Aorta (tissue), 5 donors: ENCODE data around the gene KCNK15. TPM values are rescaled to one million over a fixed set of nuclear protein-coding genes. Genes with fewer than 3 reads are reported as not detected.

Experiments used
- ATAC-seq: fragments of 200-7000 bp; cut with Tn5 transposase; one replicate; pipeline ENCODE4 v1.9.1; 2022; ENCODE audit warnings: moderate library complexity; ENCODE audit not compliant: low FRiP score
- DNase-seq, 2 donors: peaks; one replicate each; pipeline ENCODE4 v3.0.0-alpha.2; 2020
- H3K27ac ChIP-seq, 2 donors: one replicate each; pipeline ENCODE4 v1.5.1; 2013; ENCODE audit warnings: low read length in 2 of 2, mild to moderate bottlenecking in 2 of 2, moderate library complexity in 2 of 2, control low read depth in 1 of 2, inconsistent platforms in 1 of 2, low read depth in 1 of 2
- H3K27me3 ChIP-seq, 2 donors: one replicate each; pipeline ENCODE4 v1.6.1; 2013; ENCODE audit warnings: control low read depth in 1 of 2, low read length in 1 of 2, mild to moderate bottlenecking in 1 of 2, moderate library complexity in 1 of 2; ENCODE audit not compliant: insufficient read depth in 2 of 2, control insufficient read depth in 1 of 2
- H3K36me3 ChIP-seq, 2 donors: one replicate each; pipeline ENCODE4 v1.6.1; 2013; ENCODE audit warnings: control low read depth in 1 of 2, low read length in 1 of 2, mild to moderate bottlenecking in 1 of 2; ENCODE audit not compliant: insufficient read depth in 2 of 2, control insufficient read depth in 1 of 2
- H3K4me1 ChIP-seq, 2 donors: one replicate each; pipeline ENCODE4 v1.6.1; 2013; ENCODE audit warnings: low read length in 2 of 2, control low read depth in 1 of 2, mild to moderate bottlenecking in 1 of 2, moderate library complexity in 1 of 2; ENCODE audit not compliant: insufficient read depth in 2 of 2, control insufficient read depth in 1 of 2
- H3K4me3 ChIP-seq, 2 donors: one replicate each; pipeline ENCODE4 v1.5.1; 2013; ENCODE audit warnings: low read length in 2 of 2, control low read depth in 1 of 2, mild to moderate bottlenecking in 1 of 2
- H3K9me3 ChIP-seq: one replicate; pipeline ENCODE4 v1.6.1; 2013; ENCODE audit warnings: mild to moderate bottlenecking, low read length; ENCODE audit not compliant: control insufficient read depth
- WGBS, 2 donors: extraction: QIAGEN DNeasy Blood & Tissue Kit; methylation state at CpG; one replicate each; pipeline ENCODE4 v1.1.7; 2013; 5-methylcytosine and 5-hydroxymethylcytosine counted together
- intact Hi-C, 2 donors: fragments of 100-400 bp; cut with DNase I; formaldehyde crosslinking; loops; one replicate each; pipeline versions ENCODE4 v1.14.2 to v1.15.0; 2022
- polyA plus RNA-seq, 2 donors: library from polyadenylated mRNA; stranded (reverse); fragments of 200-250 nt; gene quantifications; one replicate each; pipeline ENCODE4 v1.2.3, GENCODE V29; 2013
- total RNA-seq, 2 donors: library from RNA; stranded (reverse); fragmentation: NEBNext Ultra II Directional; extraction: Animal tissue kit (Norgen Biotek cat#: 25700); gene quantifications; one replicate each; pipeline ENCODE4 v1.2.1, GENCODE V29; 2021
- donor health status: healthy with polysubstance abuse.
- donor health status: Bipolar disorder and iron deficiency.
- donor health status: DM: no; HTN: no; CAD: no.
- donor health status: DM: no; HTN: no; CAD: no.
- donor health status: DM: yes; HTN: yes; CAD: no.

The KCNK15 gene
- total and polyA plus RNA-seq, 4 donors = 2.3 to 16.1 (median 5.9) TPM

DNA sequence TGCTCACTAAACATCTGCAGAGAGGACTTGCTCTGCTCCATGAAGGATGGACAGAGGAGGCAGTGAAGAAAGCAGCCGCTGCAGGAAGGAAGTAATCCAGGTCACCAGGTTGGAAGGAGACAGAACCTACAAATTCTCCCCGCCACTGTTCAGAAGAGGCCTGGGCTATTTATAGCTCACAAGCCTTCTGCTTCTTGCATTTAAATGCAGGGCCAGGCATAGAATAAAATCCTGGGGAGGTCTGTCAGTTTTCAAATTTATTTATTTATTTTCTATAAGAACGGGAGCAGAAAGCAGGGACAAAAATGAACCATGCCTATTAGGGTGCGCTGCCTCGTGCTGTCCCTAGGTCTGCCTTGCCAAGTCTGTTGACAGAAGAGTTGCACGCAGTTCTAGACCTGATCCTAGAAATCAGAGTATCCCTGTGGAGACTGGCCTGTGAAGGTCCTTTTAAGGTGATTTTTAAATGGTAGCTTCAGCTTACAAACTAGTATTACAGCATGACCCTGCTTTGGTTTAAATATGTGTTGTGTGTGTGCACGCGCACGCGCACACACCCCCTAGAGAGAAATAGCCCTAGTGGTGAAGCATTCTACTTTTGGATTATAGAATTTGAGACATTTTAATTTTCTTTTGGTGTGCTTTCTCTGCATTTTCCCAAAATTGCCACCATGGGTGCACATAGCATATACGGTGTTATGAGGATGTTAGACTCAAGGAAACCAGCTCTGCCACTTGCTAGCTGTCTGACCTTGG lies 45.2 kb downstream of the KCNK15 start:
- ATAC-seq = no peak
- Histone ChIP-seq H3K36me3 (no peaks in the 10 kb centered on the region), H3K4me1 (no peaks in the 10 kb centered on the region), H3K4me3 (no peak overlapping the region), H3K27ac (no peak overlapping the region), H3K27me3 (no peaks in the 10 kb centered on the region), H3K9me3 (no peaks in the 10 kb centered on the region)
- intact Hi-C loops = no loop called here
- WGBS, 2 donors = 74 to 76% methylated on average over 11 of the region's 11 CpGs
- DNase-seq = no peak

GRCh38 chr20:44792796-44793195 lies 47.1 kb downstream of the KCNK15 start:
- no peaks in the 10 kb centered on the region for H3K4me1 ChIP-seq
- H3K27me3 ChIP-seq = no peaks in the 10 kb centered on the region
- no peaks in the 10 kb centered on the region for H3K36me3 ChIP-seq
- H3K9me3 ChIP-seq = no peaks in the 10 kb centered on the region
- ATAC-seq = no peak
- no peak overlapping the region for H3K27ac ChIP-seq
- 75 to 78% methylated on average over 7 of the region's 7 CpGs for WGBS, 2 donors
- intact Hi-C loops = no loop called here
- no peak overlapping the region for H3K4me3 ChIP-seq
- no peak for DNase-seq

GRCh38 chr20:44795836-44796235 lies 50.2 kb downstream of the KCNK15 start:
- intact Hi-C loops = no loop called here
- ATAC-seq (no peak), DNase-seq (no peak)
- Histone ChIP-seq H3K4me1 (no peaks in the 10 kb centered on the region), H3K4me3 (no peak overlapping the region), H3K36me3 (no peaks in the 10 kb centered on the region), H3K9me3 (no peaks in the 10 kb centered on the region), H3K27ac (no peak overlapping the region), H3K27me3 (no peaks in the 10 kb centered on the region)
- 45% methylated on average over 4 of the region's 4 CpGs for WGBS, 2 donors

DNA sequence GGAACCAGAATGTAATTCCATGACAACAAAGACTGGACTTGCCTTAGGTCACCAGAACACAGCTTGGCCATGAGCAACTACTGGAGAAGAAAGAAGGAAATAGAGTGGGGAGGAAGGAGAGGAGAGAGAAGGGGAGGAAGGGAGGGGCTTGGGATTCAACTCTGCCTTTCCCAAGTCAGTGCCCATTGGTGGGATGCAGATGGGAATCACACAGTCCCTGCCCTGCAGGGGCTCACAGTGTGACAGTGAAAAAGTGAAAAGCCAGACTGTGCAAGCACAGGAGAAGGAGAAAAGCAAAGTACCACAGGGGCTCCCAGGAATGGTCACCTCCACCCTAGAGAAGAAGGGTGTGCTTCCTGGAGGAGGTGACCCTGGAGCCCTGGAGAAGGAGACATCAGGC lies 50.6 kb downstream of the KCNK15 start:
- ATAC-seq = no peak

DNA sequence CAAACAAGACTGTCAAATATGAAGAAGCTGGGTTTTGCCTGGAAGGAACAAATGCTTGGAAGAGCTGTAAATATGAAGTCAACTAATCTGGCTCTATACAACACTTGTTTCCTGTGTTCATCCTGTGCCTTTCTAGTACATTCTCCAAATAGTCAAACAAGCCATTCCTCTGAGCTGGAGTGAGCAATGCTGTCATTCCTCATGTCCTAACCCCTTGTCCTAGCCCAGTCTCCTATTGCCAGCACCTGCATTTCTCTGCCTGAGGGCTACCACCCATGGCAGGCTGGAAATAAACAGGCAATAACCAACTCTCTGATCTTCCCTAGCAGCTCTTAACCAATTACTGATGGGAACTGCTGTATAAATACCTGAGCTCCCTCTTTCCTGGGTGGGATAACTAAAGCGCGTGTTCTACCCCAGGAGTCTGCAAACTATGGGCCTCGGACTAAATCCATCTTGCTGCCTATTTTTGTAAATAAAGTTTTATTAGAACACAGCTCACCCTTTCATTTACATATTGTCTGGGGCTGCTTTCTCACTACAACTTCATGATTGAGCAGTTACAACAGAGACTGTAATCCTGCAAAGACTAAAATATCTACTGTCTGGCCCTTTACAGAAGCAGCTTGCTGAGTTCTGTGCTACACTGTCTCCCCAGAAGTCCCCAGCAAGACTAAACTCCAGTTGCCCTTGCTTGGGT lies 51.2 kb downstream of the KCNK15 start:
- H3K27ac ChIP-seq = no peak overlapping the region
- H3K27me3 ChIP-seq = no peaks in the 10 kb centered on the region
- no peak overlapping the region for H3K4me3 ChIP-seq
- H3K9me3 ChIP-seq = no peaks in the 10 kb centered on the region
- intact Hi-C loops = no loop called here
- ATAC-seq (no peak), DNase-seq (no peak)
- H3K36me3 ChIP-seq = no peaks in the 10 kb centered on the region
- 88 to 92% methylated on average over 3 of the region's 3 CpGs for WGBS, 2 donors
- no peaks in the 10 kb centered on the region for H3K4me1 ChIP-seq

More for the DNA sequence above, 50.6 kb downstream of the KCNK15 start:
- no peak overlapping the region for H3K4me3 ChIP-seq
- no peaks in the 10 kb centered on the region for H3K9me3 ChIP-seq
- H3K27ac ChIP-seq = no peak overlapping the region
- no peaks in the 10 kb centered on the region for H3K4me1 ChIP-seq
- no peak for DNase-seq
- no peaks in the 10 kb centered on the region for H3K27me3 ChIP-seq
- no peaks in the 10 kb centered on the region for H3K36me3 ChIP-seq
- intact Hi-C loops = no loop called here

- ATAC-seq (no peak), DNase-seq (no peak)
- Histone ChIP-seq H3K27ac (no peak overlapping the region), H3K27me3 (no peaks in the 10 kb centered on the region), H3K9me3 (no peaks in the 10 kb centered on the region), H3K4me3 (no peak overlapping the region), H3K4me1 (no peaks in the 10 kb centered on the region), H3K36me3 (no peaks in the 10 kb centered on the region)
- intact Hi-C loops = no loop called here
- WGBS, 2 donors = 92 to 97% methylated on average over 5 of the region's 5 CpGs
Measured at GRCh38 chr20:44799691-44800090, 54.0 kb downstream of the KCNK15 start.

- intact Hi-C loops = no loop called here
- WGBS, 2 donors = 86 to 87% methylated on average over 8 of the region's 8 CpGs
- Histone ChIP-seq H3K4me1 (no peaks in the 10 kb centered on the region), H3K27me3 (no peaks in the 10 kb centered on the region), H3K4me3 (no peak overlapping the region), H3K9me3 (no peaks in the 10 kb centered on the region), H3K36me3 (no peaks in the 10 kb centered on the region), H3K27ac (no peak overlapping the region)
- DNase-seq (no peak), ATAC-seq (no peak)
Measured at GRCh38 chr20:44800391-44801046, 54.9 kb downstream of the KCNK15 start.
